Caco-2 (cell line): ENCODE results near the gene LMF1. TPM values are rescaled to one million over a fixed set of nuclear protein-coding genes. Genes with fewer than 3 reads are reported as not detected.

Source experiments
- BruUV-seq: library from RNA; stranded (reverse); fragments of 400-500 nt; replicated peaks from 2 replicates; lab custom pipeline; 2021; lab: Mats Ljungman, UMichigan
- CTCF ChIA-PET: fragments of 300-600 bp; sonication (Branson Sonifier 250); formaldehyde crosslinking; loops from one replicate; lab custom pipeline; 2022; ENCODE audit warnings: antibody characterized with exemption; lab: Charles Lee
- POLR2A ChIA-PET: fragments of 300-600 bp; sonication (Branson Sonifier 250); formaldehyde crosslinking; loops from one replicate; lab custom pipeline; 2022; ENCODE audit warnings: antibody characterized with exemption; lab: Charles Lee
- DNase-seq, 2 experiments: peaks; one replicate each; pipeline versions ENCODE4 v3.0.0 to v3.0.0-alpha.2; 2020 to 2022
- H3K27me3 ChIP-seq: replicated peaks from 2 replicates; pipeline ENCODE4 v1.6.0; 2011; ENCODE audit warnings: low read length; ENCODE audit not compliant: control insufficient read depth, insufficient read depth
- H3K36me3 ChIP-seq: 2 replicates; pipeline ENCODE4 v1.5.1; 2011; ENCODE audit warnings: low read length; ENCODE audit not compliant: control insufficient read depth, insufficient read depth
- H3K4me1 ChIP-seq: fragments of 250-450 bp; sonication (Bioruptor Pico); 2 replicates; pipeline ENCODE4 v1.5.1; 2020; ENCODE audit warnings: mild to moderate bottlenecking
- H3K4me3 ChIP-seq: 2 replicates; pipeline ENCODE4 v1.5.1; 2011; ENCODE audit warnings: low read depth, mild to moderate bottlenecking, control low read depth, low read length
- H3K9me3 ChIP-seq: fragments of 250-450 bp; sonication (Bioruptor Pico); 2 replicates; pipeline ENCODE4 v1.5.1; 2020; ENCODE audit warnings: mild to moderate bottlenecking, moderate library complexity
- H3K27ac Mint-ChIP-seq: one replicate; pipeline ENCODE4 v1.8.0; 2022; ENCODE audit warnings: mixed read lengths; ENCODE audit not compliant: unreplicated experiment
- H3K27me3 Mint-ChIP-seq: one replicate; pipeline ENCODE4 v1.8.0; 2022; ENCODE audit warnings: mixed read lengths; ENCODE audit not compliant: insufficient read depth, unreplicated experiment
- H3K36me3 Mint-ChIP-seq: one replicate; pipeline ENCODE4 v1.8.0; 2022; ENCODE audit warnings: mild to moderate bottlenecking, mixed read lengths; ENCODE audit not compliant: insufficient read depth, unreplicated experiment
- H3K4me1 Mint-ChIP-seq: one replicate; pipeline ENCODE4 v1.8.0; 2022; ENCODE audit warnings: low read depth, mixed read lengths; ENCODE audit not compliant: unreplicated experiment
- H3K4me3 Mint-ChIP-seq: one replicate; pipeline ENCODE4 v1.8.0; 2022; ENCODE audit warnings: mild to moderate bottlenecking, moderate library complexity, mixed read lengths; ENCODE audit not compliant: unreplicated experiment
- H3K9me3 Mint-ChIP-seq: one replicate; pipeline ENCODE4 v1.8.0; 2022; ENCODE audit warnings: mixed read lengths; ENCODE audit not compliant: unreplicated experiment
- CTCF ChIP-seq, 2 experiments: fragments of 200-600 bp in 1 of 2; IDR thresholded peaks; 1 replicate in 1 of 2; 2 replicates in 1 of 2; pipeline versions ENCODE4 v1.5.1 to v1.8.0; 2011 to 2022; ENCODE audit warnings: antibody characterized with exemption in 1 of 2, control low read depth in 1 of 2, inconsistent platforms in 1 of 2, low read depth in 1 of 2, low read length in 1 of 2, mild to moderate bottlenecking in 1 of 2, moderate library complexity in 1 of 2; ENCODE audit not compliant: insufficient read depth in 1 of 2, severe bottlenecking in 1 of 2, unreplicated experiment in 1 of 2
- intact Hi-C: fragments of 100-400 bp; cut with micrococcal nuclease; formaldehyde crosslinking; loops from one replicate; pipeline ENCODE4 v1.10.0; 2022; ENCODE audit not compliant: unreplicated experiment
- total RNA-seq: library from RNA; stranded (reverse); gene quantifications from 2 replicates; pipeline ENCODE4 v1.2.3, GENCODE V29; 2022

The LMF1 gene
- total RNA-seq, 1 experiment from 2014 or later = 12.3 TPM

GRCh38 chr16:824194-824593 lies 146.6 kb downstream of the LMF1 start:
- Histone ChIP-seq H3K27me3 (no peaks in the 10 kb centered on the region), H3K4me1 (no peaks in the 10 kb centered on the region), H3K4me3 (no peak overlapping the region), H3K36me3 (no peaks in the 10 kb centered on the region), H3K9me3 (no peaks in the 10 kb centered on the region)
- no peak overlapping the region for H3K27ac Mint-ChIP-seq
- H3K27me3 Mint-ChIP-seq = no peaks in the 10 kb centered on the region
- TF ChIP-seq CTCF (IDR thresholded peaks at IDR 0.05; ENCODE audit: insufficient read depth in 1 of 2, low read depth in 1 of 2, low read length in 1 of 2, severe bottlenecking in 1 of 2, unreplicated experiment in 1 of 2) = no peak
- ChIA-PET CTCF (no interaction called here), POLR2A (no interaction called here)
- H3K9me3 Mint-ChIP-seq = no peaks in the 10 kb centered on the region
- intact Hi-C loops = no loop called here
- BruUV-seq = no TSS peak
- H3K4me1 Mint-ChIP-seq = no peaks in the 10 kb centered on the region
- H3K4me3 Mint-ChIP-seq = no peak overlapping the region
- no peaks in the 10 kb centered on the region for H3K36me3 Mint-ChIP-seq
- no peak for DNase-seq

GRCh38 chr16:822909-823297 lies 147.9 kb downstream of the LMF1 start:
- H3K27me3 Mint-ChIP-seq = no peaks in the 10 kb centered on the region
- Histone ChIP-seq H3K9me3 (no peaks in the 10 kb centered on the region), H3K4me3 (no peak overlapping the region), H3K36me3 (no peaks in the 10 kb centered on the region), H3K27me3 (no peaks in the 10 kb centered on the region), H3K4me1 (no peaks in the 10 kb centered on the region)
- no peak for TF ChIP-seq CTCF (IDR thresholded peaks at IDR 0.05; ENCODE audit: insufficient read depth in 1 of 2, low read depth in 1 of 2, low read length in 1 of 2, severe bottlenecking in 1 of 2, unreplicated experiment in 1 of 2)
- H3K36me3 Mint-ChIP-seq = no peaks in the 10 kb centered on the region
- no peak overlapping the region for H3K27ac Mint-ChIP-seq
- H3K4me3 Mint-ChIP-seq = no peak overlapping the region
- no peaks in the 10 kb centered on the region for H3K9me3 Mint-ChIP-seq
- no TSS peak for BruUV-seq
- no peak for DNase-seq
- intact Hi-C loops = no loop called here
- ChIA-PET CTCF (no interaction called here), POLR2A (no interaction called here)
- H3K4me1 Mint-ChIP-seq = no peaks in the 10 kb centered on the region

GRCh38 chr16:822174-822908 lies 148.4 kb downstream of the LMF1 start:
- DNase-seq = no peak
- POLR2A ChIA-PET = no interaction called here
- Histone ChIP-seq H3K27me3 (no peaks in the 10 kb centered on the region), H3K4me1 (no peaks in the 10 kb centered on the region), H3K36me3 (no peaks in the 10 kb centered on the region), H3K9me3 (no peaks in the 10 kb centered on the region), H3K4me3 (no peak overlapping the region)
- Mint-ChIP-seq H3K36me3 (no peaks in the 10 kb centered on the region), H3K9me3 (no peaks in the 10 kb centered on the region), H3K4me3 (no peak overlapping the region), H3K27ac (no peak overlapping the region), H3K4me1 (no peaks in the 10 kb centered on the region), H3K27me3 (no peaks in the 10 kb centered on the region)
- no peak for TF ChIP-seq CTCF (IDR thresholded peaks at IDR 0.05; ENCODE audit: insufficient read depth in 1 of 2, low read depth in 1 of 2, low read length in 1 of 2, severe bottlenecking in 1 of 2, unreplicated experiment in 1 of 2)
- intact Hi-C loops = no loop called here
- CTCF ChIA-PET = no interaction called here
- BruUV-seq = no TSS peak
